K562 (cell line): ENCODE measurements around the gene SPRING1. TPM values are rescaled to one million over a fixed set of nuclear protein-coding genes. Genes with fewer than 3 reads are reported as not detected.
A peak's percentile ranks its signal among the peaks of the same experiment; 100 is the strongest.

ENCODE experiments used
- BRD9 ChIP-seq: fragments of 450-650 bp; IDR thresholded peaks from 2 replicates; pipeline ENCODE4 v1.6.1; 2018; ENCODE audit warnings: low read depth; ENCODE audit not compliant: partially characterized antibody
- CBX1 ChIP-seq: sonication (generic); IDR thresholded peaks from 2 replicates; pipeline ENCODE4 v1.6.1; 2016; ENCODE audit warnings: antibody characterized with exemption, low read depth, mild to moderate bottlenecking
- ESRRA ChIP-seq: fragments of 450-650 bp; IDR thresholded peaks from 2 replicates; pipeline ENCODE4 v1.6.1; 2014; ENCODE audit warnings: low read depth, mild to moderate bottlenecking, moderate library complexity, borderline replicate concordance
- FOXA3 ChIP-seq, 2 experiments: fragments of 450-650 bp in 1 of 2; sonication (generic) in 1 of 2; formaldehyde crosslinking; IDR thresholded peaks in 1 of 2; conservative IDR thresholded peaks in 1 of 2; 2 replicates each; pipeline versions ENCODE4 v1.4.0 to v1.8.0; 2020 to 2022; ENCODE audit warnings: mild to moderate bottlenecking in 2 of 2, missing genetic modification reagents in 1 of 2
- GTF2A2 ChIP-seq: IDR thresholded peaks from 2 replicates; pipeline ENCODE4 v1.6.1; 2016; ENCODE audit warnings: mild to moderate bottlenecking, missing genetic modification characterization, missing compliant biosample characterization
- HOXB6 ChIP-seq: fragments of 250-450 bp; sonication (Bioruptor Pico); IDR thresholded peaks from 2 replicates; pipeline ENCODE4 v1.5.1; 2022; ENCODE audit warnings: mild to moderate bottlenecking, borderline replicate concordance
- KLF6 ChIP-seq: fragments of 250-450 bp; sonication (Bioruptor Pico); IDR thresholded peaks from 2 replicates; pipeline ENCODE4 v1.4.0; 2020; ENCODE audit warnings: mild to moderate bottlenecking, moderate library complexity, borderline replicate concordance
- MEF2A ChIP-seq: IDR thresholded peaks from 2 replicates; pipeline ENCODE4 v1.6.1; 2011; ENCODE audit warnings: low read depth, mild to moderate bottlenecking, low read length, moderate library complexity; ENCODE audit not compliant: control insufficient read depth
- MTA1 ChIP-seq: fragments of 450-650 bp; IDR thresholded peaks from 2 replicates; pipeline ENCODE4 v1.6.1; 2017; ENCODE audit warnings: borderline replicate concordance
- NR1H2 ChIP-seq: sonication (generic); formaldehyde crosslinking; IDR thresholded peaks from 2 replicates; pipeline ENCODE4 v1.4.0; 2020; ENCODE audit warnings: mild to moderate bottlenecking, missing genetic modification reagents
- NRF1 ChIP-seq, 2 experiments: fragments of 450-650 bp; IDR thresholded peaks in 1 of 2; conservative IDR thresholded peaks in 1 of 2; 2 replicates each; pipeline ENCODE4 v1.6.1; 2014; ENCODE audit warnings: mild to moderate bottlenecking in 2 of 2
- SNRNP70 ChIP-seq: fragments of 200-400 bp; formaldehyde crosslinking; optimal IDR thresholded peaks from 2 replicates; pipeline ENCODE3; 2017; ENCODE audit warnings: low read depth, low read length
- XRCC4 ChIP-seq: IDR thresholded peaks from one replicate; pipeline ENCODE4 v1.6.1; 2011; ENCODE audit not compliant: insufficient read depth, insufficient read length; ENCODE audit errors: extremely low read depth
- ZC3H4 ChIP-seq: sonication (generic); formaldehyde crosslinking; IDR thresholded peaks from 2 replicates; pipeline ENCODE4 v1.9.0; 2021; ENCODE audit warnings: missing genetic modification reagents, borderline replicate concordance
- ZKSCAN8 ChIP-seq: fragments of 200-800 bp; sonication (Bioruptor generic); IDR thresholded peaks from 2 replicates; pipeline ENCODE4 v1.6.1; 2016; ENCODE audit warnings: missing genetic modification characterization, missing compliant biosample characterization
- polyA plus RNA-seq, 8 experiments: library from polyadenylated mRNA; depleted of rRNA in 4 of 8; stranded (reverse) in 5 of 8; unstranded in 3 of 8; fragments of >200 nt; fragmentation: Nextera tagmentation in 2 of 8; fragmentation: Illumina TruSeq in 1 of 8; extraction: Ambion mirVana in 2 of 8; extraction: Trizol in 1 of 8; gene quantifications; 2 replicates each; pipeline versions ENCODE4 v1.2.1 to v1.2.3, GENCODE V29; 2011 to 2014; ENCODE audit warnings: inconsistent platforms in 1 of 8, missing spikeins in 1 of 8
- total RNA-seq, 7 experiments: library from RNA; depleted of rRNA in 6 of 7; stranded (reverse); fragments of >200 nt in 6 of 7; fragmentation: Illumina TruSeq in 2 of 7; extraction: Trizol in 2 of 7; gene quantifications; 2 replicates each; pipeline versions ENCODE4 v1.2.1 to v1.2.3, GENCODE V29; 2011 to 2021; ENCODE audit warnings: low replicate concordance in 1 of 7
- TF ChIP-seq, protein P1 (sequence below): IDR thresholded peaks from 2 replicates; pipeline ENCODE4 v1.6.1; 2012; ENCODE audit warnings: low read depth, low read length, improper control_type of control experiment, borderline replicate concordance
- TF ChIP-seq, protein P2 (sequence below): sonication (generic); formaldehyde crosslinking; IDR thresholded peaks from 2 replicates; pipeline ENCODE4 v1.8.0; 2022; ENCODE audit warnings: mild to moderate bottlenecking, missing genetic modification reagents, borderline replicate concordance
- TF ChIP-seq, protein P3 (sequence below): sonication (generic); formaldehyde crosslinking; IDR thresholded peaks from 2 replicates; pipeline ENCODE4 v1.8.0; 2022; ENCODE audit warnings: mild to moderate bottlenecking, low read depth, missing genetic modification reagents
- TF ChIP-seq, protein P4 (sequence below): fragments of 250-450 bp; sonication (Bioruptor Pico); IDR thresholded peaks from 2 replicates; pipeline ENCODE4 v1.8.0; 2021; ENCODE audit warnings: mild to moderate bottlenecking, moderate library complexity

The SPRING1 gene
- total and polyA plus RNA-seq, 9 of the 15 experiments (the other 6 are each of a cell fraction or from before 2014, with no cell fraction given): 1.1 to 20.0 (median 8.0) TPM

DNA sequence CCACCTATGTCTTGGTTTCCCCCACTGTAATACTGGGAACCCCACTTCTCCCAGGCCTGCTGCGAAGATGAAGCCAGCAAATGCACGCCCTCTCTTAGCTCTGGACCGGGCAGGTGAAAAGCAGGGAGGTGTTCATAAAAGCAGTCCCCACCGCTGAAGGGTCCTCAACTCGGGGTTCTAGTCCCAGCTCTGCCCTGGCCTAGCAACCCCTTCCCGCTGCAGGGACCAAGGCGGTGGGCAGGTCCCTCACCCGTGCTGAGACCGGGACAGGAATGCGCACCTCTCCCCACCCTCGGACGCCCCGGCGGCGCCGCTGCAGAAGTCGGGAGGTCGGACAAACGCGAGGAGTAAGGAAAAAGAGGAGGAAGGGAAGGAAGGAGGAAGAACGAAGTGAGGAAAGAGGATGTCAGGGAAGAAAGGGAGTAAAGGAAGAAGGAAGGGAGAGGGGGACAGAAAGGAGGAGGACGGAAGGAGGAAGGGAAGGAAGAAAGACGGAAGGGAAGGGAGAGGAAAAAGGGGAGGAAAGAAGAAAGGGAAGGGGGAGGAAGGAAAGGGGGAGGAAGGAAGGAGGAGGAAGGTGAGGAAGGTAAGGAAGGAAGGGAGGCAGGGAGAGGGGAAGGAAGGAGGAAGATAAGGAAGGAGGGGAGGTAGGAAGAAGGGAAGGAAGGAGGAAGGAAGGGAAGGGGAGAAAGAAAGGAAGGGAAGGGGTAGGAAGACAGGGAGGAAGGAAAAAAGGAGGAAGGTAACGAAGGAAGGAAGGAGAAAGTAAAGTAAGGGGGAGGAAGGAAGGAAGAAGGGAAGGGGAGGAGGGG, 701 bp downstream of the SPRING1 start (continued):
- TF ChIP-seq MEF2A (no peak), ESRRA (no peak), NR1H2 (CRISPR knock-in tag) (no peak), GTF2A2 (tag) (no peak), BRD9 (peak; percentile 41), FOXA3 (CRISPR knock-in tag; conservative IDR thresholded peaks at IDR 0.05 in 1 of 2, IDR thresholded peaks at IDR 0.05 in 1 of 2) (no peak), XRCC4 (no peak), KLF6 (CRISPR knock-in tag) (no peak), HOXB6 (CRISPR knock-in tag) (no peak), MTA1 (peak; percentile 89), CBX1 (no peak), SNRNP70 (no peak), NRF1 (conservative IDR thresholded peaks at IDR 0.05 in 1 of 2, IDR thresholded peaks at IDR 0.05 in 1 of 2) (peak; percentile 19 to 37; a peak in 3 of 4 replicates), ZKSCAN8 (CRISPR knock-in tag) (no peak), ZC3H4 (no peak)
- TF ChIP-seq, protein P1, sequence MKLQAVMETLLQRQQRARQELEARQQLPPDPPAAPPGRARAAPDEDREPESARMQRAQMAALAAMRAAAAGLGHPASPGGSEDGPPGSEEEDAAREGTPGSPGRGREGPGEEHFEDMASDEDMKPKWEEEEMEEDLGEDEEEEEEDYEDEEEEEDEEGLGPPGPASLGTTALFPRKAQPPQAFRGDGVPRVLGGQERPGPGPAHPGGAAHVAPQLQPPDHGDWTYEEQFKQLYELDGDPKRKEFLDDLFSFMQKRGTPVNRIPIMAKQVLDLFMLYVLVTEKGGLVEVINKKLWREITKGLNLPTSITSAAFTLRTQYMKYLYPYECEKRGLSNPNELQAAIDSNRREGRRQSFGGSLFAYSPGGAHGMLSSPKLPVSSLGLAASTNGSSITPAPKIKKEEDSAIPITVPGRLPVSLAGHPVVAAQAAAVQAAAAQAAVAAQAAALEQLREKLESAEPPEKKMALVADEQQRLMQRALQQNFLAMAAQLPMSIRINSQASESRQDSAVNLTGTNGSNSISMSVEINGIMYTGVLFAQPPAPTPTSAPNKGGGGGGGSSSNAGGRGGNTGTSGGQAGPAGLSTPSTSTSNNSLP: no peak
- TF ChIP-seq, protein P2, sequence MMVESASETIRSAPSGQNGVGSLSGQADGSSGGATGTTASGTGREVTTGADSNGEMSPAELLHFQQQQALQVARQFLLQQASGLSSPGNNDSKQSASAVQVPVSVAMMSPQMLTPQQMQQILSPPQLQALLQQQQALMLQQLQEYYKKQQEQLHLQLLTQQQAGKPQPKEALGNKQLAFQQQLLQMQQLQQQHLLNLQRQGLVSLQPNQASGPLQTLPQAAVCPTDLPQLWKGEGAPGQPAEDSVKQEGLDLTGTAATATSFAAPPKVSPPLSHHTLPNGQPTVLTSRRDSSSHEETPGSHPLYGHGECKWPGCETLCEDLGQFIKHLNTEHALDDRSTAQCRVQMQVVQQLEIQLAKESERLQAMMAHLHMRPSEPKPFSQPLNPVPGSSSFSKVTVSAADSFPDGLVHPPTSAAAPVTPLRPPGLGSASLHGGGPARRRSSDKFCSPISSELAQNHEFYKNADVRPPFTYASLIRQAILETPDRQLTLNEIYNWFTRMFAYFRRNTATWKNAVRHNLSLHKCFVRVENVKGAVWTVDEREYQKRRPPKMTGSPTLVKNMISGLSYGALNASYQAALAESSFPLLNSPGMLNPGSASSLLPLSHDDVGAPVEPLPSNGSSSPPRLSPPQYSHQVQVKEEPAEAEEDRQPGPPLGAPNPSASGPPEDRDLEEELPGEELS: no peak
- TF ChIP-seq, protein P3, sequence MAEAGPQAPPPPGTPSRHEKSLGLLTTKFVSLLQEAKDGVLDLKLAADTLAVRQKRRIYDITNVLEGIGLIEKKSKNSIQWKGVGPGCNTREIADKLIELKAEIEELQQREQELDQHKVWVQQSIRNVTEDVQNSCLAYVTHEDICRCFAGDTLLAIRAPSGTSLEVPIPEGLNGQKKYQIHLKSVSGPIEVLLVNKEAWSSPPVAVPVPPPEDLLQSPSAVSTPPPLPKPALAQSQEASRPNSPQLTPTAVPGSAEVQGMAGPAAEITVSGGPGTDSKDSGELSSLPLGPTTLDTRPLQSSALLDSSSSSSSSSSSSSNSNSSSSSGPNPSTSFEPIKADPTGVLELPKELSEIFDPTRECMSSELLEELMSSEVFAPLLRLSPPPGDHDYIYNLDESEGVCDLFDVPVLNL (CRISPR knock-in tag): no peak
- TF ChIP-seq, protein P4, sequence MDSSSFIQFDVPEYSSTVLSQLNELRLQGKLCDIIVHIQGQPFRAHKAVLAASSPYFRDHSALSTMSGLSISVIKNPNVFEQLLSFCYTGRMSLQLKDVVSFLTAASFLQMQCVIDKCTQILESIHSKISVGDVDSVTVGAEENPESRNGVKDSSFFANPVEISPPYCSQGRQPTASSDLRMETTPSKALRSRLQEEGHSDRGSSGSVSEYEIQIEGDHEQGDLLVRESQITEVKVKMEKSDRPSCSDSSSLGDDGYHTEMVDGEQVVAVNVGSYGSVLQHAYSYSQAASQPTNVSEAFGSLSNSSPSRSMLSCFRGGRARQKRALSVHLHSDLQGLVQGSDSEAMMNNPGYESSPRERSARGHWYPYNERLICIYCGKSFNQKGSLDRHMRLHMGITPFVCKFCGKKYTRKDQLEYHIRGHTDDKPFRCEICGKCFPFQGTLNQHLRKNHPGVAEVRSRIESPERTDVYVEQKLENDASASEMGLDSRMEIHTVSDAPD: no peak
